GM12878 (cell line): ENCODE results near the gene ANKRD28. TPM values are rescaled to one million over a fixed set of nuclear protein-coding genes. Genes with fewer than 3 reads are reported as not detected.

Source experiments
- ATAC-seq: fragments of 200-7000 bp; cut with Tn5 transposase; 3 replicates; pipeline ENCODE4 v1.9.1; 2020; ENCODE audit warnings: mild to moderate bottlenecking, moderate library complexity
- BruUV-seq: library from RNA; stranded (reverse); fragments of 400-500 nt; replicated peaks from 2 replicates; lab custom pipeline; 2021; lab: Mats Ljungman, UMichigan
- CTCF ChIA-PET: fragments of 300-600 bp; sonication (Branson Sonifier 250); formaldehyde crosslinking; extraction: SDS; loops from one replicate; lab custom pipeline; 2021; ENCODE audit warnings: inconsistent platforms; lab: Yijun Ruan, JAX
- POLR2A ChIA-PET: fragments of 350-600 bp; formaldehyde crosslinking; extraction: SDS; loops from one replicate; lab custom pipeline; 2021; ENCODE audit warnings: inconsistent platforms; lab: Charles Lee
- RAD21 ChIA-PET: fragments of 300-600 bp; sonication (Branson Sonifier 250); formaldehyde crosslinking; loops from one replicate; lab custom pipeline; 2023; ENCODE audit warnings: antibody characterized with exemption; ENCODE audit not compliant: unreplicated experiment; lab: Charles Lee
- SMC1A ChIA-PET: fragments of 300-600 bp; sonication (Branson Sonifier 250); formaldehyde crosslinking; loops from one replicate; lab custom pipeline; 2023; ENCODE audit not compliant: unreplicated experiment, uncharacterized antibody; lab: Charles Lee
- DNase-seq: peaks from one replicate; pipeline ENCODE4 v3.0.0-alpha.2; 2011; ENCODE audit warnings: low read depth, low spot score
- FAIRE-seq: peaks from 3 replicates; lab custom pipeline; 2011; peaks lifted over from hg19 to GRCh38; lab: Jason Lieb, UNC
- H2AFZ ChIP-seq: 2 replicates; pipeline ENCODE4 v1.6.0; 2011; ENCODE audit warnings: low read depth, low read length, control low read depth; ENCODE audit not compliant: control insufficient read depth
- H3K27ac ChIP-seq: 2 replicates; pipeline ENCODE4 v1.5.1; 2011; ENCODE audit warnings: control low read depth; ENCODE audit not compliant: control insufficient read depth, insufficient read depth
- H3K27me3 ChIP-seq, 2 experiments: replicated peaks in 1 of 2; 2 replicates each; pipeline versions ENCODE4 v1.6.0 to v1.6.1; 2011; ENCODE audit warnings: low read length in 1 of 2; ENCODE audit not compliant: control insufficient read depth in 2 of 2, insufficient read depth in 2 of 2
- H3K36me3 ChIP-seq, 2 experiments: 2 replicates each; pipeline ENCODE4 v1.5.1; 2011; ENCODE audit warnings: low read length in 1 of 2; ENCODE audit not compliant: control insufficient read depth in 2 of 2, insufficient read depth in 2 of 2
- H3K4me1 ChIP-seq: 2 replicates; pipeline ENCODE4 v1.6.1; 2011; ENCODE audit warnings: mild to moderate bottlenecking, low read length, moderate library complexity, mixed read lengths; ENCODE audit not compliant: control insufficient read depth, insufficient read depth
- H3K4me2 ChIP-seq: 2 replicates; pipeline ENCODE4 v1.6.0; 2011; ENCODE audit warnings: control low read depth; ENCODE audit not compliant: control insufficient read depth, insufficient read depth
- H3K4me3 ChIP-seq: fragments of 200-600 bp; sonication (generic); 2 replicates; pipeline ENCODE4 v1.5.1; 2016
- H3K79me2 ChIP-seq: 2 replicates; pipeline ENCODE4 v1.6.0; 2011; ENCODE audit warnings: low read length; ENCODE audit not compliant: control insufficient read depth, insufficient read depth
- H3K9ac ChIP-seq: 2 replicates; pipeline ENCODE4 v1.8.0; 2011; ENCODE audit warnings: low read length, control low read depth, mixed read lengths; ENCODE audit not compliant: control insufficient read depth, insufficient read depth
- H3K9me3 ChIP-seq: replicated peaks from 3 replicates; pipeline ENCODE4 v1.5.1; 2011; ENCODE audit warnings: mild to moderate bottlenecking, low read length; ENCODE audit not compliant: control insufficient read depth, insufficient read depth
- H4K20me1 ChIP-seq: 2 replicates; pipeline ENCODE4 v1.6.0; 2011; ENCODE audit not compliant: control insufficient read depth, insufficient read depth
- ATF2 ChIP-seq: IDR thresholded peaks from 2 replicates; pipeline ENCODE4 v1.6.1; 2012; ENCODE audit warnings: low read length, inconsistent platforms
- FOS ChIP-seq: IDR thresholded peaks from 3 replicates; pipeline ENCODE4 v1.6.1; 2011; ENCODE audit warnings: borderline replicate concordance; ENCODE audit not compliant: insufficient read length; ENCODE audit errors: extremely low read depth
- HSF1 ChIP-seq: fragments of 150-350 bp; IDR thresholded peaks from 2 replicates; pipeline ENCODE4 v1.6.1; 2014; ENCODE audit warnings: mild to moderate bottlenecking, low read depth, low read length
- MXI1 ChIP-seq: fragments of 150-350 bp; IDR thresholded peaks from 2 replicates; pipeline ENCODE4 v1.6.1; 2011; ENCODE audit warnings: low read depth, mild to moderate bottlenecking, inconsistent platforms, low read length, improper control_type of control experiment
- MYB ChIP-seq: fragments of 150-350 bp; IDR thresholded peaks from 2 replicates; pipeline ENCODE4 v1.6.1; 2014; ENCODE audit warnings: mild to moderate bottlenecking, low read depth, low read length, borderline replicate concordance
- NR2F1 ChIP-seq: fragments of 450-650 bp; conservative IDR thresholded peaks from 2 replicates; pipeline ENCODE4 v1.6.1; 2017; ENCODE audit warnings: mild to moderate bottlenecking
- PAX8 ChIP-seq: fragments of 450-650 bp; IDR thresholded peaks from 2 replicates; pipeline ENCODE4 v1.6.1; 2017; ENCODE audit warnings: mild to moderate bottlenecking, moderate library complexity
- SREBF1 ChIP-seq: IDR thresholded peaks from 2 replicates; pipeline ENCODE4 v1.6.1; 2012; ENCODE audit warnings: mild to moderate bottlenecking, low read length
- ZBTB4 ChIP-seq: fragments of 450-650 bp; formaldehyde crosslinking; IDR thresholded peaks from 2 replicates; pipeline ENCODE4 v1.4.0; 2022; ENCODE audit warnings: mild to moderate bottlenecking, moderate library complexity
- ZNF384 ChIP-seq: IDR thresholded peaks from 2 replicates; pipeline ENCODE4 v1.6.1; 2012; ENCODE audit warnings: low read depth, mild to moderate bottlenecking, low read length, improper control_type of control experiment, borderline replicate concordance
- ZNF622 ChIP-seq: fragments of 450-650 bp; IDR thresholded peaks from 2 replicates; pipeline ENCODE4 v1.6.1; 2017; ENCODE audit warnings: mild to moderate bottlenecking, inconsistent platforms
- in situ Hi-C: fragments of 300-500 bp; cut with MboI; formaldehyde crosslinking; loops from 9 replicates; pipeline ENCODE4 v1.14.3; 2018; ENCODE audit warnings: mixed read lengths
- intact Hi-C: fragments of 100-400 bp; cut with micrococcal nuclease; formaldehyde crosslinking; loops from one replicate; pipeline ENCODE4 v1.14.2; 2022; ENCODE audit not compliant: unreplicated experiment
- polyA plus RNA-seq, 11 experiments: library from polyadenylated mRNA; depleted of rRNA in 4 of 11; unstranded in 6 of 11; stranded (reverse) in 5 of 11; fragments of >200 nt; fragmentation: Nextera tagmentation in 4 of 11; fragmentation: Illumina TruSeq in 1 of 11; extraction: Ambion mirVana in 4 of 11; extraction: Trizol in 1 of 11; gene quantifications; 1 replicate in 1 of 11; 2 replicates in 10 of 11; pipeline versions ENCODE4 v1.2.1 to v1.2.3, GENCODE V29; 2011 to 2016; ENCODE audit warnings: inconsistent platforms in 2 of 11, missing spikeins in 2 of 11, low read depth in 1 of 11
- total RNA-seq, 4 experiments: library from RNA; depleted of rRNA in 3 of 4; stranded (reverse); fragments of >200 nt in 3 of 4; fragmentation: Illumina TruSeq in 1 of 4; extraction: Trizol in 1 of 4; gene quantifications; 2 replicates each; pipeline versions ENCODE4 v1.2.1 to v1.2.3, GENCODE V29; 2013 to 2021
- TF ChIP-seq, protein P1 (sequence below): fragments of 150-350 bp; IDR thresholded peaks from 2 replicates; pipeline ENCODE4 v1.6.1; 2016; ENCODE audit warnings: low read depth, low read length

Gene ANKRD28
- total and polyA plus RNA-seq, 10 of the 15 experiments (the other 5 are each of a cell fraction or from before 2014, with no cell fraction given) = 11.2 to 105 (median 38.3) TPM

DNA sequence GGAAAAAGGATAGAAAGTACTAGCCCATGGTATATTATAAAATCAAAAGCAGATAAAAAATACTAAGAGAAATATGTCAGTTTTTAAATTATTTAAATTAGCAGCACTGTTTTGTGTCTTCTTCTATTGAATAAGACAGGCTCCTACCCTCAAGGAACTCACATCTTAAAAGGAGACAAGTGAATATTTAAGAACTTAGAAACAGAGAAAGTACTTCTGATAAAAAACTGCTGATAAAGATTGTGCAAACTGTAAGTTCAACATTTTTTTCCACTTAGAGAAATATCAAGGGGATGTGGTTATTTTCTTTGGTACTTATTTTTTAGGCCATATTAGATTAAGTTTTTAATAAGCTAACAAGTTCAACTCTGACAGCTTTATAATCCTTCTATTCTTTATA is 3.0 kb upstream of the ANKRD28 start (continued):
- TF ChIP-seq ATF2 = no peak
- no peak for TF ChIP-seq ZBTB4
- TF ChIP-seq PAX8 = no peak
- no peak for TF ChIP-seq ZNF384

- intact Hi-C loops = no loop called here
- Histone ChIP-seq H3K79me2 (peaks cover 84% of the 10 kb centered on the region), H3K4me3 (no peak overlapping the region), H3K36me3 (no peaks in the 10 kb centered on the region), H3K4me1 (peaks cover 37% of the 10 kb centered on the region), H3K27ac (peak overlapping the region; percentile 20), H2AFZ (no peak overlapping the region), H3K9me3 (peaks cover 2% of the 10 kb centered on the region; the same call in 2 of the 3 replicates), H4K20me1 (no peaks in the 10 kb centered on the region), H3K27me3 (no peaks in the 10 kb centered on the region), H3K4me2 (no peak overlapping the region), H3K9ac (no peak overlapping the region)
- in situ Hi-C loops = loop anchor here (10.0 kb wide), 2 partner anchors 574 to 596 kb away; partner anchors contain the start of gene CAPN7
- ATAC-seq (no peak), FAIRE-seq (no peak), DNase-seq (no peak)
- ChIA-PET CTCF (interaction anchor here (1.0 to 3.1 kb wide), 7 partner anchors 10 to 86 kb away, joined by 3 to 12 read pairs (median 5); no protein-coding TSS in a partner anchor), SMC1A (interaction anchor here (1.2 to 11.4 kb wide), 8 partner anchors 8 to 170 kb away, joined by 3 to 193 read pairs (median 9); no protein-coding TSS in a partner anchor), RAD21 (interaction anchor here (0.8 to 7.7 kb wide), 6 partner anchors 9 to 170 kb away, joined by 3 to 164 read pairs (median 8); no protein-coding TSS in a partner anchor), POLR2A (interaction anchor here (1.1 to 2.8 kb wide), 6 partner anchors 13 to 166 kb away, joined by 3 to 10 read pairs (median 4); no protein-coding TSS in a partner anchor)
- no peak for TF ChIP-seq MYB
- TF ChIP-seq ZNF622 = no peak
- TF ChIP-seq HSF1 = no peak
- TF ChIP-seq, protein P1, sequence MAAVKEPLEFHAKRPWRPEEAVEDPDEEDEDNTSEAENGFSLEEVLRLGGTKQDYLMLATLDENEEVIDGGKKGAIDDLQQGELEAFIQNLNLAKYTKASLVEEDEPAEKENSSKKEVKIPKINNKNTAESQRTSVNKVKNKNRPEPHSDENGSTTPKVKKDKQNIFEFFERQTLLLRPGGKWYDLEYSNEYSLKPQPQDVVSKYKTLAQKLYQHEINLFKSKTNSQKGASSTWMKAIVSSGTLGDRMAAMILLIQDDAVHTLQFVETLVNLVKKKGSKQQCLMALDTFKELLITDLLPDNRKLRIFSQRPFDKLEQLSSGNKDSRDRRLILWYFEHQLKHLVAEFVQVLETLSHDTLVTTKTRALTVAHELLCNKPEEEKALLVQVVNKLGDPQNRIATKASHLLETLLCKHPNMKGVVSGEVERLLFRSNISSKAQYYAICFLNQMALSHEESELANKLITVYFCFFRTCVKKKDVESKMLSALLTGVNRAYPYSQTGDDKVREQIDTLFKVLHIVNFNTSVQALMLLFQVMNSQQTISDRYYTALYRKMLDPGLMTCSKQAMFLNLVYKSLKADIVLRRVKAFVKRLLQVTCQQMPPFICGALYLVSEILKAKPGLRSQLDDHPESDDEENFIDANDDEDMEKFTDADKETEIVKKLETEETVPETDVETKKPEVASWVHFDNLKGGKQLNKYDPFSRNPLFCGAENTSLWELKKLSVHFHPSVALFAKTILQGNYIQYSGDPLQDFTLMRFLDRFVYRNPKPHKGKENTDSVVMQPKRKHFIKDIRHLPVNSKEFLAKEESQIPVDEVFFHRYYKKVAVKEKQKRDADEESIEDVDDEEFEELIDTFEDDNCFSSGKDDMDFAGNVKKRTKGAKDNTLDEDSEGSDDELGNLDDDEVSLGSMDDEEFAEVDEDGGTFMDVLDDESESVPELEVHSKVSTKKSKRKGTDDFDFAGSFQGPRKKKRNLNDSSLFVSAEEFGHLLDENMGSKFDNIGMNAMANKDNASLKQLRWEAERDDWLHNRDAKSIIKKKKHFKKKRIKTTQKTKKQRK = no peak
- no peak for TF ChIP-seq SREBF1
- TF ChIP-seq MXI1 = no peak
- TF ChIP-seq NR2F1 = no peak
- TF ChIP-seq FOS = no peak
- no TSS peak for BruUV-seq
Measured at GRCh38 chr3:15800327-15800726, 2.5 kb upstream of the ANKRD28 start.
